Measurements from ENCODE around the gene GGA2. TPM values are rescaled to one million over a fixed set of nuclear protein-coding genes. Genes with fewer than 3 reads are reported as not detected.
"Not testable (repeated sequence)": the region's sequence is repeated elsewhere in the genome, so short reads cannot be mapped to it uniquely, and the experiment has no call there.

GGA2 gene, protein sequence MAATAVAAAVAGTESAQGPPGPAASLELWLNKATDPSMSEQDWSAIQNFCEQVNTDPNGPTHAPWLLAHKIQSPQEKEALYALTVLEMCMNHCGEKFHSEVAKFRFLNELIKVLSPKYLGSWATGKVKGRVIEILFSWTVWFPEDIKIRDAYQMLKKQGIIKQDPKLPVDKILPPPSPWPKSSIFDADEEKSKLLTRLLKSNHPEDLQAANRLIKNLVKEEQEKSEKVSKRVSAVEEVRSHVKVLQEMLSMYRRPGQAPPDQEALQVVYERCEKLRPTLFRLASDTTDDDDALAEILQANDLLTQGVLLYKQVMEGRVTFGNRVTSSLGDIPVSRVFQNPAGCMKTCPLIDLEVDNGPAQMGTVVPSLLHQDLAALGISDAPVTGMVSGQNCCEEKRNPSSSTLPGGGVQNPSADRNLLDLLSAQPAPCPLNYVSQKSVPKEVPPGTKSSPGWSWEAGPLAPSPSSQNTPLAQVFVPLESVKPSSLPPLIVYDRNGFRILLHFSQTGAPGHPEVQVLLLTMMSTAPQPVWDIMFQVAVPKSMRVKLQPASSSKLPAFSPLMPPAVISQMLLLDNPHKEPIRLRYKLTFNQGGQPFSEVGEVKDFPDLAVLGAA
- total RNA-seq, result 67.6 TPM

DNA sequence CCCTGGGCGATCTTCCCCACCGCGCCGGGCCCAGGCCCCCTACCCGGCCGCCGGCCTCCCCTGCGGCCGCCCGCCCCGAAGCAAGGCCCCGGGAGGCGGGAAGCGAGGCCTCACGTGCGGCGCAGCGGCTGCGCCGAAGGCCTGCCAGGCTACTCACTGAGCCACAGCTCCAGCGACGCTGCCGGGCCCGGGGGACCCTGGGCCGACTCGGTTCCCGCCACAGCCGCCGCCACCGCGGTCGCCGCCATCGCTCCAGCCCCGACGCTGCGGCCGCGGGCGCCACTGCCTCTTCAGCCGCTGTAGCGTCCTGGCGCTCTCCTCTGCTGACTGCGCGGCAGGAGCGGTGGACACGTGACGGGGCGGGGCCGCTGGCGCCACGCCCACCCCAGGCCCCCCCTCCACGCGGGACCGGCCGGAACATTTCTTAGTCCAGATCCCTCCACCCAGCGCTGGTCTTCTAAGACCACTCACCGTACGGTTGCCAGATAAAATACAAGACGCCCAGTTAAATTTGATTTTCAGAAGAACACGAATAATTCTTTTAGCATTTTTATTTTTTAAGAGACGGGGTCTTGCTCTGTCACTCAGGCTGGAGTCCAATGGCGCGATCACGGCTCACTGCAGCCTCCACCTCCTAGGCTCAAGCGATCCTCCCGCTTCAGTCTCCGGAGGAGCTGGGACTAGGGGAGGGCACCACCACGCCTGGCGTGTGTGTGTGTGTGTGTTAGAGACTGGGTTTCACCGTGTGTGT lies at the start of gene GGA2:
TSS of gene GGA2 (minus strand) at position 331 of the 751 bp plus-strand sequence. CDS start at position 248, 83 bp downstream.
- DNase-seq, result peak; percentile 91

DNA sequence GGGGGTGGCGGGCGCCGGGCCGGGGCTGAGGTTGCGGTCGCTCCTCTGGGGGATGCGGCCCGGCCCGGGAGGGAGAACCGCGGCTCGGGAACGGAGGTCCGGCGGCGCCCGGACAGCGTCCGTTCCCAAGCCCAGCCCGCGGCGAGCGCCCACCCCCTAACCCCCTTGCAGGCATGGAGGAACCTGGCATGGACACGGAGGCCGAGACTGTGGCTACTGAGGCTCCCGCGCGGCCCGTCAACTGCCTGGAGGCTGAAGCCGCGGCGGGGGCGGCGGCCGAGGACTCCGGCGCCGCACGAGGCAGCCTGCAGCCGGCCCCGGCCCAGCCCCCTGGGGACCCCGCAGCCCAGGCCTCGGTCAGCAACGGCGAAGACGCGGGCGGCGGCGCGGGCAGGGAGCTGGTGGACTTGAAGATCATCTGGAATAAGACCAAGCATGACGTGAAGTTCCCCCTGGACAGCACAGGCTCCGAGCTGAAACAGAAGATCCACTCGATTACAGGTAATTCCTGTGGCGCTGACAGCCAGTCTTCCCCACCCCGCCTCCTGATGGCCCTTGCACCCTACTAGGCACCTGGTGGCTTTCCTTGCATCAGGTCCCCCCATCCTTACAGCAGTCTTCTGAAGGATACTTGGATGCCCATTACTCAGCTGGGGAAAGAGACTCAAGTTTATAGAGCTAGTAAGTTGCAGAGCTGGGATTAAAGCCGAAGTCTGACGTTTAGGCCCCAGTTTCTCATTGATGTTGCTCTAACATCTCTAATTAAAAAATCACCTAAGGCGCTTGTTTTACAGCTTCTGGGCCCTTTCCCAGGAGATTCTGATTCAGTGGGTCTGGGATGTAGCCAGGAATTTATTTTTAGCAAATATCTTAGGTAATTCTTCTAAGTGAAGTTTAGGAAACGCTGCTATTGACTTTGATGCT lies 47.7 kb upstream of the GGA2 start:
- DNase-seq, result peak; percentile 39

DNA sequence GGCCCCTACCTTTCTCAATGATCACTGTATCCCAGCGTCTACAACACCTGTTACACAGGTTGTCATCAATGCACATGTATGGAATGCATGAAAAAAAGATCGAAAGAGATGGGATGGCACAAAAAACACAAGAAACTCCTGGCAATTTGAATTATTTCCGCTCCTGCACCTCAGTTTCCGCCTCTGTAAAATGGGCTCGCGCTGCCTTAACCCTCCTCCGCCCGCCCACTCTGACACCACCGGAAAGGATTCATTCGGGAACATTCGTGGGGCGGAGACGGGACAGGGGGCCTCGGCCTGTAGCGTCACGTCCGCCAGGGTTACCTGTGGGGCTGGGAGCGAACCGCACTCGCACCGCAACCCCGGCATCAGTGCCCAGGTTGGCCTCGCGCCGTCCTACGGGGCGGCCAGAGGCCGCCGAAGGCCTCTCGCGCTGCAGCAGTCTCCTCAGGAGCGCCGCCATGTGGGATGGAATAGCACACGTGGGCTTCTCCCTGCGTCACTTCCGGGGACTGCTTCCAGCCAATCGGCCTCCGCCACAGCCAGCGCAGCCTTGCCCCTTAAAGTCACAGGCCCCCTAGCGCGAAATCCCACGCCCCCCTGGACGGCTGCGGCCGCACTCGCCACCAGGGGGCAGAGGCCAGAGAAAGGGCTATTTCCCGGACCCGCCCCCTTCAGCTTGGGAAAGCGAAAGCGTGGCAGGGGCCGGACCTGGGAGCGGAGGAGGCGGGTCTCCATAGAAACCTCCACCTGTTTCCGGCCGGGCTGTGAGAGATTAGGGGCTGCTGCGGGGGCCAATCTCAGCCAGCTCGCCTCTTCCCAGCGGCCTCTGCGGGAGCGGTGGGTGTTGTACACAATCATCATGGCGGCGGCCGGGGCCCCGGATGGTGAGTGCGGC lies 46.8 kb upstream of the GGA2 start, which contains the start of the genes EARS2 and UBFD1:
TSS of gene EARS2 (minus strand) at position 470 of the 898 bp plus-strand sequence. CDS start at position 463, 7 bp downstream.
TSS of gene UBFD1 (plus strand) at position 847 of the 898 bp plus-strand sequence. CDS start at position 863, 16 bp downstream.
- DNase-seq, result peak; percentile 99

DNA sequence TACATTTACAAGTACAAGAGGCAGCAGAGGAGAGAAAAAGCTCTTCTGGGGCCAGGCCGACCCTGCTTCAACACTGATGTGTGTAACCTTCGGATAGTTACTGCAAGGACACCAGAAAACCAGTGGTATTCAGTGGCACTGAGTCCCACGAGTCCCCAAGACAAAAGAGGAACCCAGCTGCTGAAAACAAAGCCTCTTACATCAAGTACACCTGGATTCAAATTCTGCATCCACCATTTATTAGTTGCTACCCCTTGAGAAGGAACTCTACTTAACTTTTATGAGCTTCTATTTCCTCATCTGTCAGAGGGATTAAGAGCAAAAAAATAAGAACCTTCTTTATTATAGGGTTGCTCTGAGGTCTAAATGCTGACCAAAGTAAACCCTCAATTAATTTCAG lies 44.2 kb upstream of the GGA2 start:
- DNase-seq, result no peak

DNA sequence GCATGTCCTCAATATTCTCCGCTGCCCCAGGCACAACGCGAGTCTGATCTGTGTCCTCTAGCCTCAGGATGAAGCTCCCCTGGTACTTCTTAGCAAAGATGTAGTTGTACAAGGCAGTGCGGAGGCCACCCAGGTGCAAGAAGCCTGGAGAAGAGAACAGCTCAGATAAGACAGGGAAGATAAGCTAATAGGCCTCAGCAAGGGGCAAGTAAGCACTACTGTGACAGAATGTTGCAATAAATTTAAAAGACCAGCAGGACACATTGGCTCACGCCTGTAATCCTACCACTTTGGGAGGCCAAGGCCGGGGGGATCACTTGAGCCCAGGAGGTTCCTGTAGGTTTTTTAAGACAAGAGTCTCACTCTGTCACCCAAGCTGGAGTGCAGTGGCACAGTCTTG lies 41.9 kb upstream of the GGA2 start:
- DNase-seq, result no peak

DNA sequence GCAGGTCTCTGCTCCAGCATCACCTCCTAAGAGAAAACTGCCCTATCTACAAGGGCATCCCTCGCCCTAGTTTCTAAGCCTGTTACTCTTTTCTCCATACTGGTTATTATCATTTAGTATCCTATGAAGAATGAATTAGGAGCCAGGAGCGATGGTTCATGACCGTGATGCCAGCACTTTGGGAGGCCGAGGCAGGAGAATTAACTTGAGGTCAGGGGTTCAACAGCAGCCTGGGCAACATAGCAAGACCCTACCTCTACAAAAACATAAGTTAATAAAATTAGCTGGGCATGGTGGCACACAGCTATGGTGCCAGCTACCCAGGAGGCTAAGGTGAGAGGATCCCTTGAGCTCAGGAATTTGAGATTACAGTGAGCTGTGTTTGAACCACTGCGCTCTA lies 39.6 kb upstream of the GGA2 start:
- no peak for DNase-seq

DNA sequence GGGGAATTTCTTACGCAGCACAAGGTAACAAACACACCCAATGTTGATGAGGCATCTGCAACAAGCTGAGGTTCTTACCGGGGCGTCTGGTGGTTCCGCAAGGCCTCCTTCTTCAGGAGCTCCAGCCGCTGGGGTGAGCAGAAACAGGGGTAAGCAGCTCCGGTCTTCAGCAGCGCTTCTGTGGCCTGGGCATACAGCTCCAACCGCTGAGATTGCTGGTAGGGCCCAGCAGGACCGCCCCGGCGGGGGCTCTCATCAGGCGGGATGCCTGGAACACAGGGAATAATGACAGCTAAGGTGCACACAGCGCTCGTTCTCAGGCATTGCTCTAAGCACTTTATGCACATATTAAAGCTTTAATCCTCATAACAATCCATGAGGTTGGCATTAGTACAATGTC lies 34.1 kb upstream of the GGA2 start:
- no peak for DNase-seq

DNA sequence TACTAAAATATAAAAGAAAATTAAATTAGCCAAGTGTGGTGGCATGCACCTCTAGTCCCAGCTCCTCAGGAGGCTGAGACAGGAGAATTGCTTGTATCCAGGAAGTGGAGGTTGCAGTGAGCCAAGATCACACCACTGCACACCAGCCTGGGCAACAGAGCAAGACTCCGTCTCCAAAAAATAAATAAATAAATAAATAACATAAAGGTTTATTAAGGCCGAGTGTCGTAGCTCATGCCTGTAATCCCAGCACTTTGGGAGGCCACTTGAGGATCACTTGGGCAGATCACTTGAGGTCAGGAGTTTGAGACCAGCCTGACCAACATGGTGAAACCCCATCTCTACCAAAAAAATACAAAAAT lies 30.5 kb upstream of the GGA2 start:
- not testable (repeated sequence) for DNase-seq

DNA sequence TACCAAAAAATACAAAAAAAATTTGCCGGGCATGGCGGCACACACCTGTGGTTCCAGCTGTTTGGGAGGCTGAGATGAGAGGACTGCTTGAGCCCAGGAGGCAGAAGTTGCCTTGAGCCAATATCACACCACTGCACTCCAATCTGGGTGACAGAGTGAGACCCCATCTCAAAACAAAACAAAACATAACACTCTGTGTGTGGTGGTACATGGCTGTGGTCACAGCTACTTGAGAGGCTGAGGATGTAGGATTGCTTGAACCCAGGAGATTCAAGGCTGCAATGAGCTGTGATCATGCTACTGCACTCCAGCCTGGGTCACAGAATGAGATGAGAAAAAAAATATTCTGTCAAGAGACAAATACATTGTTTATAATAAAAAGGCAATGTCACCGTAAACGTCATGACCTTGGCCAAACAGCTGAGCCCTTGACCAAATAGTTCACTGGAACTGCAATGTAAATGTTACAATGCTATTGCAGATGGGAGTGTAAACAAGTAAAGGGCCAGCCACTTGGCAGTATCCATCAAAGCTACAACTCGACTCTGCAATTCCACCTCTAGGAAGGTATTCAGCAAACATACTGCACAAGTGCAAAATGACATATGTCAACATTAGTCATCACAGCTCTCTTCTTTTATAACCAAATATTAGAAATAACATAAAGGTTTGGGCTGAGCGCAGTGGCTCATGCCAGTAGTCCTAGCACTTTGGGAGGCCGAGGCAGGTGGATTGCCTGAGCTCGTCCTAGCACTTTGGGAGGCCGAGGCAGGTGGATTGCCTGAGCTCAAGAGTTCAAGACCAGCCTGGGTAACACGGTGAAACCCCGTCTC lies 29.9 kb upstream of the GGA2 start:
- no peak for DNase-seq

DNA sequence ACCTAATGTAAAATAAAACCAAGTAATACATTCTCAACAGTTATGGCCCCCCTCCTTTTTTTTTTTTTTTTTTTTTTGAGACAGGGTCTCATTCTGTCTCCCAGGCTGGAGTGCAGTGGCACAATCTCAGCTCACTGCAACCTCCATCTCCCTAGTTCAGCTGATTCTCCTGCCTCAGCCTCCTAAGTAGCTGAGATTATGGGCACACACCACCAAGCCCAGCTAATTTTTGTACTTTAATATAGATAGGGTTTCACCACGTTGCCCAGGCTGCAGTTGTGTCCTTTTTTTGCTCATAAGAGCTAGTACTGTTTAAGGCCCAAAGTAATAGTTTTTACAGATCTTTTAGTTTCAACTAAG lies 28.6 kb upstream of the GGA2 start:
- no peak for DNase-seq

DNA sequence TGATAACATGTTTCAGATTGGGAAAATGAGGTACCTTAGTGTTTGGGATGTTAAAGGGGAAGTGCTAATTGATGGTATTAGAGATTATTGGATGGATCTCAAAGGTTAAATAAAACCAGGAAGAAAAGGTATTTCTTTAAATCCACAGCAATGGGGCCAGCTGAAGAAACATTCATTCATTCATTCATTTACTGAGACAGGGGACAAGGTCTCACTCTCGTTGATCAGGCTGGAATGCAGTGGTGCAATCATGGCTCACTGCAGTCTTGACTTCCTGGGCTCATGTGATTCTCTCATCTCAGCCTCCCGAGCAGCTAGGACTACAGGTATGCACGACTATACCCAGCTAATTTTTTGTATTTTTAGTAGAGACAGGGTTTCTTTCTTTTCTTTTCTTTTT lies 27.1 kb upstream of the GGA2 start:
- DNase-seq, result no peak

DNA sequence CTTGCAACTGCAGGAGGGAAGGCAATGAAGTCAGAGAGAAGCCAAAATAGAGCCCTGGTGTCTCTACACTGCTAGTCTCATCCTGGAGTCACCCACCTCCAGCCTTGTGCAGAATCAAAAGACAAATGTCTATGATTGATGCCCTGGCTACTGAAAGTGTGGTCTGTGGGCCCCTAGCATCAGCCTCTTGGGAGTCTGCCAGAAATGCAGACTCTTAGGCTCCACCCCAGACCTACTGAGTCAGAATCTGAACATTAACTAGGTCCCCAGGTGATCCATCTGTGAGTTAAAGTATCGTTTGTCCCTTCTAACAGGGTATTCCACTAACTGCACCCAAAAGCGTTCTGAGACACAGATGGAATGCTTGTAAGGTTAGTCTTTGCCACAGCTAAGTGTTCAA lies 25.6 kb upstream of the GGA2 start:
- no peak for DNase-seq

DNA sequence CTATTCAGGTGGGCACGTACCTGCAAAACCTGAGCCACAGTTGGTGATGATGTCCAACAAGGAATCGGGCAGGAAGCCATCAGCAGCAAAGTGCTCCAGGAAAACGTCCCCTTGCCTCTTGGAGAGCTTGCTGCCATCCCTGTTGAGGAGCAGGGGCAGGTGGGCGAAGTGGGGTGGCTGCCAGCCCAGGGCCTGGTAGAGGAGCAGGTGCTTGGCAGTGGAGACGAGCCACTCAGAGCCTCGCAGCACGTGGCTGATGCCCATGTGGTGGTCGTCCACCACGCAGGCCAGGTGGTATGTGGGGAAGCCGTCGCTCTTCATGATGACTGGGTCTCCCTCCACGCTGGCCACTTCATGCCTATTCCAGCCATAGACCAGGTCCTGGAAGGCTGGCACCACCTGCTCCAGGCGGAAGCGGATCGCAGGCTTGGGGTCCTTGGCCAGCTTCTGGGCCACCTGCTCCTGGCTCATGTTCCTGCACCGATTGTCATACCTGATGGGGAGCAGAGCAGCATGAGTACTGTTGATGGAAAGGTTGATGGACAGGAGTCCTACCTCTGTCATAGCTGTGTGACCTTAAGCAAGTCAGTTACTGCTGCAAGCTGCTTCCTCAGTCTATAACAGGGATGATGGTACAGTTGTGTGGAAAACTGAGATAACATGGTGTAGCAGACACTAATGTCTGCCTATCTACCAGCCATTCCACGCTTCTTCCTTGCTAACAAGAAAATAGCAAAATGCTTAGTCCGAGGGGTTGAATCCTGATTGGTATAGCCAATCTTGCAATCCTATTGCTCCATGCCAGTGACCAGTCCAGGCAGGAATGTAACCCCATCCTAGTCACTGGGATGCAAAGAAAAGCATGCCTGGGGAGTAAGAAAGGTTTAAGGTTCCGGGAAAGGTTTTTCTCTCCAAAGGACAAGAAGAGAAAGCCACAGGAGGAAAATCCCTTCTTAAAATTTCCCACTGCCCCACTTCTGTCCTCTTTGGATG lies 24.9 kb upstream of the GGA2 start:
- DNase-seq, result peak; percentile 50

DNA sequence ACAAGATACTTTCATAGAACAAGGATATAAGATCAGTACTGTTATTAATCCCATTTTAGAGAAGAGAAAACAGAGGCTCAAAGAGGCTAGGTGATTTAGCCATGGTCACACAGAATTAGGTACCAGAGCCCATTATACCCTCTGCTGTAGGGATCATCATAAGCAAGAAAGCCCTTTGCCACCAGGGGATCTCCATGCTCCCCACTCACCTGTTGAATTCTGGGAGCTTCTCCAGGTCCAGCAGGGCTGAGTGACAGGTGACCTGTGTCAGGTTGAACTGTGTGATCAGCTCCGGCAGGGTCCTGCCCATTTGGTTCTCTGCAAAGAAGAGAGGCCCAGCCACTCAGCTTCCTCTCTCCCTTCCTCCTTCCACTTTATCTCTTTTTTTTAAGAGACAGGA lies 22.2 kb upstream of the GGA2 start:
- no peak for DNase-seq

DNA sequence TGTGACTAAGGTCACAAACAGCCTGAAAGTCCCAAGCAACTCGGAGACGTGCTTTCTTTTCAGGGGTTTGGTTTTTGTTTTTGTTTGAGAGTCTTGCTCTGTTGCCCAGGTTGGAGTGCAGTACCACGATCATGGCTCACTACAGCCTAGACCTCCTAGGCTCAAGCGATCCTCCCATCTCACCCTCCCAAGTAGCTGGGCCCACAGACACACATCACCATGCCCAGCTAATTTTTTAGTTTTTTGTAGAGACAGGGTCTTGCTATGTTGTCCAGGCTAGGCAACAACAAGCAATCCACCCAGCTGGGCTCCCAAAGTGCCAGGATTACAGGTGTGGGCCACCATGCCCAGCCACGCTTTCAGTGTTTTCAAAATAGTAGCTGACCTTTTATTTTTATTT lies 19.8 kb upstream of the GGA2 start:
- DNase-seq, result no peak

DNA sequence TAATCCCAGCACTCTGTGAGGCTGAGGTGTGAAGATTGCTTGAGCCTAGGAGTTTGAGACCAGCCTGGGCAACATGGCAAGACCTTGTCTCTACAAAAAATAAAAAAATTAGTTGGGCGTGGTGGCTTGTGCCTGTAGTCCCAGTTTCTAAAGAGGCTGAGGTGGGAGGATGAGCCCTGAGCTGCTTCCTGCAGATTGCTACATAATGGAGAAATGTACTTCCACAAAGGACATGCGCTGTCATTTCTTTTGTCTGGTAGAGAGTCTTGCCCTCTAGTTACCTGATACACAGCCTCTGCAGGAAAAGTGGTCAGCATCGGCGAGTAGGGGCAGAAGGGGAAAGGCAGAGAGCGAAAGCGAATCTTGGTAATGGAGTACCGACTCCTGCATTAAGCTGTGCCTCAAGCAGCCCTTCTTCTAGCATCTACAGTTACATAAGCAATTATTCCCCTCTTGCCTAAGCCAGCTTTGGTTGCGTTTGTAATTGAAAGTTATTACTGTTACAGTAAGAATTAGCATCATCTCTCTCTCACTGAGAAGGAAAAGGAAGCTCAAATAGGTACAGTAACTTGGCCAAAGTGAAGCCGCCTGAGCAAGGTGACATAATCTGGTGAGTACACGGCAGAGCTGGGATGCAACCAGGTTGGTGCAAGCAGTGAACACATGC lies 18.5 kb upstream of the GGA2 start:
- DNase-seq, result no peak

DNA sequence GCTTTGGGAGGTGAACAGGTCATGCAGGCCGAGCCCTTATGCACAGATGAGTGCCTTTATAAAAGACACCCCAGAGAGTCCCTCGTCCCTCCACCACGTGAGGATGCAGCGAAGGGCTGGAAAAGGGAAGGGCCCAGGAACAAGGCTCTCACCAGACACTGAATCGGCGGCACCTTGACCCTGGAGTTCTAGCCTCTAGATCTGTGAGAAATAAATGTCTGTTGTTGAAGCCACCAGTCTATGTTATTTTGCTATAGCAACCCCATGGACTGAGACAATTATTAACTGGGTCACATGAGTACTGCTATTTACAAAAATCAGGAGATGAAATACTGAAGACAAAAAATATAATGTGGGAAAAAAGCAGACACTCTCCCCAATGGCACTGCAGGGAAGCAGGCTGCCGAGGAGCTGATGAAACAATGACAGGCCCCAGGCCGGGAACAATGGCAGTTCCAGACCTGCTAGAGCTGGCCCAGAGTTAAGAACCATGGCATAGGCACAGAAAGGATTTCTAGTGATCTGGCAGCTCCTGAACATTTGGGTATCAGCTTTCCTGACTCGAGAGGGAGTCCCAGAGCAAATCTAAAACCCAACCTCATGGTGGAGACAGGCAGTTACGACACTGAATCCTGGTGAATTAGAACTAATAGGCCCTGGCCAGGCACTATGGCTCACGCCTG lies 17.8 kb upstream of the GGA2 start:
- DNase-seq, result no peak

DNA sequence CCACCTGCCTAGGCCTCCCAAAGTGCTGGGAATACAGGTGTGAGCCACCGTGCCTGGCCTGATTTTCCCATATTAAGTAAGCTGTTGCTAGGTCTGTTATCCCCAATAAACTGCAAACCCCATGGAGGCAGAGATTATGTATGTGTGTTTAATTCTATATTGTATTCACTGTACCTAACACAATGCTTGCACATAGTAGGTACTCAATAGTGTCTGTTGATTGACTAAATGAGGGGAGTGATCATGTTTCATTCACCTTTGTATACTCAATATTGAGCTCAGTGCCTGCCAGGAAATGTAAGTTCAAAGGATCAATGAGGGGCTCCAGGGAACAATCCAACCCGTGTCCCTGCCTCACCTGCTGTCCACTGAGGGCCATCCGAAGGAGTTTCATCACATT lies 14.6 kb upstream of the GGA2 start:
- DNase-seq, result no peak
